ENCODE measurements around the gene COX5A.

GRCh38 chr15:74955796-74956647, 18.1 kb upstream of the COX5A start:
- TF ChIP-seq, protein P1, sequence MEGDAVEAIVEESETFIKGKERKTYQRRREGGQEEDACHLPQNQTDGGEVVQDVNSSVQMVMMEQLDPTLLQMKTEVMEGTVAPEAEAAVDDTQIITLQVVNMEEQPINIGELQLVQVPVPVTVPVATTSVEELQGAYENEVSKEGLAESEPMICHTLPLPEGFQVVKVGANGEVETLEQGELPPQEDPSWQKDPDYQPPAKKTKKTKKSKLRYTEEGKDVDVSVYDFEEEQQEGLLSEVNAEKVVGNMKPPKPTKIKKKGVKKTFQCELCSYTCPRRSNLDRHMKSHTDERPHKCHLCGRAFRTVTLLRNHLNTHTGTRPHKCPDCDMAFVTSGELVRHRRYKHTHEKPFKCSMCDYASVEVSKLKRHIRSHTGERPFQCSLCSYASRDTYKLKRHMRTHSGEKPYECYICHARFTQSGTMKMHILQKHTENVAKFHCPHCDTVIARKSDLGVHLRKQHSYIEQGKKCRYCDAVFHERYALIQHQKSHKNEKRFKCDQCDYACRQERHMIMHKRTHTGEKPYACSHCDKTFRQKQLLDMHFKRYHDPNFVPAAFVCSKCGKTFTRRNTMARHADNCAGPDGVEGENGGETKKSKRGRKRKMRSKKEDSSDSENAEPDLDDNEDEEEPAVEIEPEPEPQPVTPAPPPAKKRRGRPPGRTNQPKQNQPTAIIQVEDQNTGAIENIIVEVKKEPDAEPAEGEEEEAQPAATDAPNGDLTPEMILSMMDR (conservative IDR thresholded peaks at IDR 0.05; ENCODE audit: low read length): no peak
- TF ChIP-seq EZH2phosphoT487 (IDR thresholded peaks at IDR 0.05; ENCODE audit: borderline replicate concordance): no peak
